Colonic mucosa (tissue), 4 donors: ENCODE data around the gene PLSCR1. TPM values are rescaled to one million over a fixed set of nuclear protein-coding genes. Genes with fewer than 3 reads are reported as not detected.
"Not testable (repeated sequence)": the region's sequence is repeated elsewhere in the genome, so short reads cannot be mapped to it uniquely, and the experiment has no call there.

Experiments
- DNase-seq: peaks from one replicate; pipeline ENCODE4 v3.0.0-alpha.2; 2020
- H3K27ac ChIP-seq: fragments of 200-600 bp; one replicate; pipeline ENCODE4 v1.8.0; 2021
- H3K27me3 ChIP-seq: fragments of 200-600 bp; one replicate; pipeline ENCODE4 v1.8.0; 2021
- H3K36me3 ChIP-seq: fragments of 200-600 bp; one replicate; pipeline ENCODE4 v1.8.0; 2021
- H3K4me1 ChIP-seq: fragments of 200-600 bp; one replicate; pipeline ENCODE4 v1.8.0; 2021; ENCODE audit warnings: mild to moderate bottlenecking
- H3K4me3 ChIP-seq: fragments of 200-600 bp; one replicate; pipeline ENCODE4 v1.8.0; 2021
- H3K9ac ChIP-seq, 2 donors: one replicate each; pipeline ENCODE4 v1.7.0; 2013; ENCODE audit warnings: control low read depth in 2 of 2, low read depth in 2 of 2, low read length in 2 of 2
- H3K9me3 ChIP-seq: fragments of 200-600 bp; one replicate; pipeline ENCODE4 v1.8.0; 2021
- intact Hi-C: fragments of 100-400 bp; cut with DNase I; formaldehyde crosslinking; loops from one replicate; pipeline ENCODE4 v1.14.1; 2022
- total RNA-seq, 2 donors: library from RNA; stranded (reverse); fragmentation: NEBNext Ultra II Directional in 1 of 2; extraction: Animal tissue kit (Norgen Biotek cat#: 25700) in 1 of 2; gene quantifications; one replicate each; pipeline ENCODE4 v1.2.1, GENCODE V29; 2021
- TF ChIP-seq, protein P1 (sequence below): fragments of 200-600 bp; IDR thresholded peaks from one replicate; pipeline ENCODE4 v1.8.0; 2022; ENCODE audit warnings: antibody characterized with exemption, mild to moderate bottlenecking
- donor health status: healthy.
- donor health status: DM: no; HTN: no; CAD: no.
- donor health status: DM: no; HTN: no; CAD: no.

Gene PLSCR1
- total RNA-seq, 2 donors from 2014 or later, result 99.0 to 180 TPM

DNA sequence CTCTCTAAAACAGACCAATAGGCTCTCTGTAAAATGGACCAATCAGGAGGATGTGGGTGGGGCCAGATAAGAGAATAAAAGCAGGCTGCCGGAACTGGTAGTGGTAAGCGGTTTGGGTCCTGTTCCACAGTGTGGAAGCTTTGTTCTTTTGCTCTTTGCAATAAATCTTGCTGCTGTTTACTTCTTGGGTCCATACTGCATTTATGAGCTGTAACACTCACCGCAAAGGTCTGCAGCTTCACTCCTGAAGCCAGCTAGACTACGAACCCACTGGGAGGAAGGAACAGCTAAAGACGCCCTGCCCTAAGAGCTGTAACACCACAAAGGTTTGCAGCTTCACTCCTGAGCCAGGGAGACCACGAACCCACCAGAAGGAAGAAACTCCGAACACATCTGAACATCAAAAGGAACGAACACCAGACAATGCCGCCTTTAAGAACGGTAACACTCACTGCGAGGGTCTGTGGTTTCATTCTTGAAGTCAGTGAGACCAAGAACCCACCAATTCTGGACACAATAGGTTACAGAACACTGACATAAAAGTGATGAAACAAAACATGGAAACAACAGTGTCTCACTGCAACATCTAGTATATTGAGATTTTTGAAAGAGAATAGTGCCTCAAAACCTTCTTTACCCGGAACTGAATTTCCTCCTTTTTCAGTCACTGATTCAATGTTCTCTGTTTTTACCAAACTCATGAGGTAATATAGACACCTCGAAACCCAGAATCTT lies 46.2 kb downstream of the PLSCR1 start:
- DNase-seq, result no peak
- H3K4me1 ChIP-seq, result peaks cover 3% of the 10 kb centered on the region
- no peak overlapping the region for H3K27ac ChIP-seq
- intact Hi-C loops, result no loop called here
- H3K27me3 ChIP-seq, result no peaks in the 10 kb centered on the region
- TF ChIP-seq, protein P1, sequence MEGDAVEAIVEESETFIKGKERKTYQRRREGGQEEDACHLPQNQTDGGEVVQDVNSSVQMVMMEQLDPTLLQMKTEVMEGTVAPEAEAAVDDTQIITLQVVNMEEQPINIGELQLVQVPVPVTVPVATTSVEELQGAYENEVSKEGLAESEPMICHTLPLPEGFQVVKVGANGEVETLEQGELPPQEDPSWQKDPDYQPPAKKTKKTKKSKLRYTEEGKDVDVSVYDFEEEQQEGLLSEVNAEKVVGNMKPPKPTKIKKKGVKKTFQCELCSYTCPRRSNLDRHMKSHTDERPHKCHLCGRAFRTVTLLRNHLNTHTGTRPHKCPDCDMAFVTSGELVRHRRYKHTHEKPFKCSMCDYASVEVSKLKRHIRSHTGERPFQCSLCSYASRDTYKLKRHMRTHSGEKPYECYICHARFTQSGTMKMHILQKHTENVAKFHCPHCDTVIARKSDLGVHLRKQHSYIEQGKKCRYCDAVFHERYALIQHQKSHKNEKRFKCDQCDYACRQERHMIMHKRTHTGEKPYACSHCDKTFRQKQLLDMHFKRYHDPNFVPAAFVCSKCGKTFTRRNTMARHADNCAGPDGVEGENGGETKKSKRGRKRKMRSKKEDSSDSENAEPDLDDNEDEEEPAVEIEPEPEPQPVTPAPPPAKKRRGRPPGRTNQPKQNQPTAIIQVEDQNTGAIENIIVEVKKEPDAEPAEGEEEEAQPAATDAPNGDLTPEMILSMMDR, result no peak
- peak overlapping the region in 1 of 2 donors; percentile 2 for H3K9ac ChIP-seq
- no peaks in the 10 kb centered on the region for H3K36me3 ChIP-seq
- no peak overlapping the region for H3K4me3 ChIP-seq
- H3K9me3 ChIP-seq, result no peaks in the 10 kb centered on the region

DNA sequence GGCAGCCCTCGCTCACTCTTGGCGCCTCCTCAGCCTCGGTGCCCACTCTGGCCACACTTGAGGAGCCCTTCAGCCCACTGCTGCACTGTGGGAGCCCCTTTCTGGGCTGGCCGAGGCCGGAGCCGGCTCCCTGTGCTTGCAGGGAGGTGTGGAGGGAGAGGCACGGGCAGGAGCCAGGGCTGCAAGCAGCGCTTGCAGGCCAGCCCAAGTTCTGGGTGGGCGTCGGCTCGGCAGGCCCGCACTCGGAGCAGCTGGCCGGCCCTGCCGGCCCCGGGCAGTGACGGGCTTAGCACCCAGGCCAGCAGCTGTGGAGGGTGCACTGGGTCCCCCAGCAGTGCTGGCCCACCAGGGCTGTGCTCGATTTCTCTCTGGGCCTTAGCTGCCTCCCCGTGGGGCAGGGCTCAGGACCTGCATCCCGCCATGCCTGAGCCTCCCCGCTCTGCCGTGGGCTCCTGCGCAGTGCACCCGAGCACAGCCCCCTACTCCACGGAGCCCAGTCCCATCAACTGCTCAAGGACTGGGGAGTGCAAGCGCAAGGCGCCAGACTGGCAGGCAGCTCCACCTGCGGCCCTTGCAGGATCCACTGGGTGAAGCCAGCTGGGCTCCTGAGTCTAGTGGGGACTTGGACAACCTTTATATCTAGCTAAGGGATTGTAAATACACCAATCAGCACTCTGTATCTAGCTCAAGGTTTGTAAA lies 47.1 kb downstream of the PLSCR1 start:
- H3K27me3 ChIP-seq, intact Hi-C loops, DNase-seq, H3K9me3 ChIP-seq, H3K9ac ChIP-seq, H3K4me3 ChIP-seq, H3K4me1 ChIP-seq, H3K27ac ChIP-seq, H3K36me3 ChIP-seq: not testable (repeated sequence)

DNA sequence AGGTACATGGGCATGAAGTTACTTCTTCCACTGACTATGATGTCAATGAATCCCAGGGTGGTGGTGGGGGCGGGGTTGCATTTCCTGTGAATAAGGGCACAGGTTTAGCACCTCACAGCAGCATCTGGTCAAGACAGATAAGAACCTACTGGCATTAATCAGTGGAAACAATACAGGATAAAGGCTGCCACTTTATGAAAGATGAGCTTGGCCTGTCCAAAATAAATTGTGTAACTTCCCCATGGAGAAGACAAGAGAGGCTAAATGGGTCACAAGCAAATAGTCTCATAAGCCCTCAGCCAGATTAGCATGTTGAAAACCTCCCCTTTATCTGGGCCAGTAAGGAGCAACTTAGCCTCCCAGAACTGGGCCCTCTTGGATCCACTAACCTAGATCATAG lies 47.7 kb downstream of the PLSCR1 start:
- Histone ChIP-seq H3K9ac (no peak overlapping the region), H3K36me3 (no peaks in the 10 kb centered on the region), H3K4me3 (no peak overlapping the region), H3K9me3 (no peaks in the 10 kb centered on the region), H3K4me1 (no peaks in the 10 kb centered on the region), H3K27me3 (no peaks in the 10 kb centered on the region), H3K27ac (no peak overlapping the region)
- TF ChIP-seq, protein P1, result no peak
- no peak for DNase-seq
- intact Hi-C loops, result no loop called here

DNA sequence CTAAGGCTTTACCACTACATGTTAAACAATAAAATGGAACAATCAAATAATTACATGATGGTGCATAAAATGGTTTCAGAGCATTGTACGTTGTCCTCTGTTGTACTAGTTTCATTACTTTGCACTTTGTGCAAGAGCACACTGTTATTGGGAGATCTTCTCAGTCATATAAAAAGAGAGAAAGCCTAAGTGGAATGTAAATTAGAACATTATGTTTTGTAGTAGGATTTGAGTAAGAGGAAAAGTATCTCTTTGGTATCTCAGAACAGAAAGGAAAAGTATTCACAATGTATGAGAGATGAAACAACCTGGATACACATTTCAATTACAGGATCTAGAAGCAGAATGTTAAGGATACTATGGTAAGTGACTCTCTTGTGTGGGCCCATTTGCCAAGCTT lies 48.2 kb downstream of the PLSCR1 start:
- no peak overlapping the region for H3K4me3 ChIP-seq
- intact Hi-C loops, result no loop called here
- H3K27me3 ChIP-seq, result no peaks in the 10 kb centered on the region
- no peaks in the 10 kb centered on the region for H3K4me1 ChIP-seq
- no peaks in the 10 kb centered on the region for H3K36me3 ChIP-seq
- H3K9me3 ChIP-seq, result no peaks in the 10 kb centered on the region
- no peak for DNase-seq
- TF ChIP-seq, protein P1, result no peak
- no peak overlapping the region for H3K9ac ChIP-seq
- no peak overlapping the region for H3K27ac ChIP-seq

DNA sequence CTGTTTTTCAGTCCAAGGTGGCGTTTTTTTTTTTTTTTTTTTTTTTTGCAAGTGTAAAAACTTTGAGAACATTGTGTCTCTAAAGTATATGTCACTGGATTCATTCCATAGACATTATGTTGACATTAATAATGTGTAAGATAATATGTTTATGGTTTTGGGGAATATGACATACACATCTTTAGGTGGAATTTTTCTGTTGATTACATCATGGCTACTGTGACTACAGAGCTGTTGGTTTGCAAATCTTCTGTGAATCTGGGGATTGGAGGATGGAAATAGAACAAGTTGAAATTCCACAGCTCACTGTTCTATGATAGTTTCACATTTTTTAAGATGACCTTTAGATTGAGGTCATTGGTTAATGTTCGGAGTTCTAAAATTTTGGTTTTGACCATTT lies 50.6 kb downstream of the PLSCR1 start:
- no peaks in the 10 kb centered on the region for H3K27me3 ChIP-seq
- TF ChIP-seq, protein P1, result no peak
- H3K4me3 ChIP-seq, result no peak overlapping the region
- no peak for DNase-seq
- H3K4me1 ChIP-seq, result no peaks in the 10 kb centered on the region
- no peaks in the 10 kb centered on the region for H3K9me3 ChIP-seq
- no peak overlapping the region for H3K27ac ChIP-seq
- intact Hi-C loops, result no loop called here
- no peak overlapping the region for H3K9ac ChIP-seq
- no peaks in the 10 kb centered on the region for H3K36me3 ChIP-seq

DNA sequence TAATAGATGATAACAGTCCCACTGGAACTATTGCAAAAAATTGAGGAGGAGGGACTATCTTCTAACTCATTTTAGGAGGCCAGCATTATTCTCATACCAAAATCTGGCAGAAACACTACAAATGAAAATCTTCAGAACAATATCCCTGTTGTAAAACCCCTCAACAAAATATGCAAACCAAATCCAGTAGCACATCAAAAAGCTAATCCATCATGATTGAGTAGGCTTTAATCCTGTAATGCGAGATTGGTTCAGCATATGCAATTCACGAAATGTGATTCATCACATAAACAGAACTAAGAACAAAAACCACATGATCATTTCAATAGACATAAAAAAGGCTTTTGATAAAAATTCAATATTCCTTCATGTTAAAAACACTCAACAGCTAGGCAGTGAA lies 51.2 kb downstream of the PLSCR1 start:
- no peak for DNase-seq
- Histone ChIP-seq H3K4me1 (no peaks in the 10 kb centered on the region), H3K9me3 (no peaks in the 10 kb centered on the region), H3K4me3 (no peak overlapping the region), H3K36me3 (no peaks in the 10 kb centered on the region), H3K9ac (no peak overlapping the region), H3K27me3 (no peaks in the 10 kb centered on the region), H3K27ac (no peak overlapping the region)
- intact Hi-C loops, result no loop called here
- TF ChIP-seq, protein P1, result no peak
